ENCODE measurements around the gene ABCF1.

Gene ABCF1

GRCh38 chr6:30560930-30561329 lies 10.3 kb upstream of the ABCF1 start:
- no peak for DNase-seq

- no peak for DNase-seq
Observed at GRCh38 chr6:30562470-30563425, 8.5 kb upstream of the ABCF1 start.

GRCh38 chr6:30564114-30564513 lies 7.1 kb upstream of the ABCF1 start:
- no peak for DNase-seq

- no peak for DNase-seq
Observed at GRCh38 chr6:30565772-30566171, 5.5 kb upstream of the ABCF1 start.

- no peak for DNase-seq
Observed at GRCh38 chr6:30568245-30568644, 3.0 kb upstream of the ABCF1 start.

GRCh38 chr6:30570263-30570662 lies 979 bp upstream of the ABCF1 start:
- DNase-seq, result no peak

GRCh38 chr6:30570740-30571074 lies 535 bp upstream of the ABCF1 start:
- no peak for DNase-seq

- no peak for DNase-seq
Observed at GRCh38 chr6:30571762-30572082, 480 bp downstream of the ABCF1 start.

- no peak for DNase-seq
Observed at GRCh38 chr6:30572148-30572547, 906 bp downstream of the ABCF1 start.

- no peak for DNase-seq
Observed at GRCh38 chr6:30573113-30573512, 1.9 kb downstream of the ABCF1 start.

GRCh38 chr6:30578051-30578450 lies 6.8 kb downstream of the ABCF1 start:
- no peak for DNase-seq

- DNase-seq, result no peak
Observed at GRCh38 chr6:30583921-30584320, 12.7 kb downstream of the ABCF1 start.

GRCh38 chr6:30589754-30590358 lies 18.6 kb downstream of the ABCF1 start:
- DNase-seq, result no peak

GRCh38 chr6:30590509-30590908 lies 19.3 kb downstream of the ABCF1 start:
- DNase-seq, result no peak

- no peak for DNase-seq
Observed at GRCh38 chr6:30591008-30591407, 19.8 kb downstream of the ABCF1 start.

- DNase-seq, result no peak
Observed at GRCh38 chr6:30592287-30592686, 21.0 kb downstream of the ABCF1 start.

GRCh38 chr6:30597315-30598144 lies 26.3 kb downstream of the ABCF1 start:
- peak; percentile 79 for DNase-seq

- no peak for DNase-seq
Observed at GRCh38 chr6:30598912-30599624, 27.8 kb downstream of the ABCF1 start.

- DNase-seq, result no peak
Observed at GRCh38 chr6:30599625-30600324, 28.5 kb downstream of the ABCF1 start.

GRCh38 chr6:30600451-30600961 lies 29.3 kb downstream of the ABCF1 start:
- DNase-seq, result no peak

- no peak for DNase-seq
Observed at GRCh38 chr6:30601436-30601814, 30.2 kb downstream of the ABCF1 start.

All from activated T-cell treated with anti-CD3 and anti-CD28 coated beads, Interleukin-2, amount 50 U/mL, for 1 hour (primary cell).